Measurements from ENCODE around the gene HOXC10. TPM values are rescaled to one million over a fixed set of nuclear protein-coding genes. Genes with fewer than 3 reads are reported as not detected.

The HOXC10 gene
- total RNA-seq: not detected

- 25% methylated on average over 55 of the region's 55 CpGs; no CpG with 5 or more reads in 1 of the 2 donors for WGBS, 2 donors (ENCODE audit: low coverage in 1 of 2)
- Histone ChIP-seq H3K9me3 (no peaks in the 10 kb centered on the region), H3K27me3 (peaks cover 100% of the 10 kb centered on the region), H3K36me3 (no peaks in the 10 kb centered on the region), H3K4me3 (peak within 1 kb of the TSS in 1 of 4 donors; percentile 7), H3K27ac (no peak within 1 kb of the TSS), H3K4me1 (peaks cover 7 to 17% (median 12%) of the 10 kb centered on the region in 4 donors)
- intact Hi-C loops (cut with DNase I; ENCODE audit: low total_unique reads): no loop called here
- peak; percentile 70 for DNase-seq
- no peak for TF ChIP-seq POLR2AphosphoS5 (IDR thresholded peaks at IDR 0.05)
- TF ChIP-seq CTCF (IDR thresholded peaks at IDR 0.05): peak in 4 of 5 experiments; percentile 18 to 43 (median 38)
- in situ Hi-C loops (cut with MboI; ENCODE audit: low pct_ligation_motif_present in 1 of 4, low pct_unique_long_range_greater_than_20kb in 1 of 4, low sequenced_read_pairs in 3 of 4): loop anchor here in 1 of 4 donors (25.0 kb wide), 1 partner anchor 198 kb away; no protein-coding TSS in a partner anchor
These were observed at the start of gene HOXC10 for GRCh38 chr12:53984901-53985691. Gene HOXC10 (plus strand): TSS chr12:53985146. CDS start chr12:53985260, 114 bp downstream.

DNA sequence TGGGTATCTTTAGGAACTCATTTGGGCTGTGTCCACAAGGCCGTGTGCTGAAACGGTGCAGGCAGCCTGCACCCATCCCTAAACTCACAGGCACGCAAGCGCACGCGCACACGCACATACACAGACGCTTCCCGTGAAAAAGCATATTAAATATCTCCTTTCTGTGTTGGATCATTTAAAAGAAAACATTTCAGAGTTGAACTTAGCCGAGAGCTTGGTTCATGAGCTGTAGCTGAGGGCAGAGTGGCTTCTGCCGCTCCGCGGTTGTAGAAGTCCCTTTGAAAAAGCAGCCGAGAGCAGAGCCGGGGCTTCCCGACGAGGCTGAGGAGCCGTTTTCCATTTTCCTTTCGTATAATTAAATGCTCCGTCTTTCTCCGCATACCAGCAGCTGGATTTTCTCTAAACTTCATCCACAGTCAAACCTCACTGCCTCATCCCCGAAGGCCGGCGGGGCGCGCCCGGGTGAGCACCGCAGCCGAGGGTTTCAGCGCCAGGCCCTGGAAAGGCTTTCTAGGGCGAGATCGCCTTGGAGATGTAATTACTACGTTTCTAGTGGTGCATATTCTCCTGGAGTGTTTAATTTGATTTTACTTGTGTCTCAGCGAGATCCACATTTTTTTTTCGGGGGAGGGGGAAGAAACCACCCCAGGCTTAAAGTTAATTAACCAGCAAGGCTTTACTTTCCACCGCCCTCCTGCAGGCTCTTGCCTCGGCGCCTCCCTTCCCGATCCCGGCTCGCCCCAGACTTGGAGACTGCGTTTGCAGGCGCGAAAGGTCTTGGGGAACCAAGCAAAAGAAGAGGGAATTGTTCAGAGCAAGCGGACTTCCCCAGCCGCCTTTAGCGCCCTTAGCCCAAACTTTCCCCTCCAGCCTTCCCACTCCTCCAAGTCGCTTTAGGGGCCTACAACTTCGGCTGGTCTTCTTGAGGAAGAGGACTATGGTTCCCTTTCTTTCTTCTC lies 49.3 kb upstream of the HOXC10 start:
- intact Hi-C loops (cut with DNase I; ENCODE audit: low total_unique reads) (loop anchor here (1.0 kb wide), 1 partner anchor 43 kb away; no protein-coding TSS in a partner anchor), in situ Hi-C loops (cut with MboI; ENCODE audit: low pct_ligation_motif_present in 1 of 4, low pct_unique_long_range_greater_than_20kb in 1 of 4, low sequenced_read_pairs in 3 of 4) (no loop called here)
- H3K9me3 ChIP-seq: no peaks in the 10 kb centered on the region
- peaks cover 0 to 12% (median 3%) of the 10 kb centered on the region in 4 donors for H3K4me1 ChIP-seq
- peaks cover 100% of the 10 kb centered on the region for H3K27me3 ChIP-seq
- no peak for DNase-seq
- 14 to 18% methylated on average over 16 to 49 of the region's 49 CpGs for WGBS, 2 donors (ENCODE audit: low coverage in 1 of 2)
- no peaks in the 10 kb centered on the region for H3K36me3 ChIP-seq
- no peak for TF ChIP-seq POLR2AphosphoS5 (IDR thresholded peaks at IDR 0.05)
- TF ChIP-seq EP300 (IDR thresholded peaks at IDR 0.05; ENCODE audit: low read depth): no peak
- no peak for TF ChIP-seq POLR2A (IDR thresholded peaks at IDR 0.05)
- TF ChIP-seq CTCF (IDR thresholded peaks at IDR 0.05): no peak
- H3K4me3 ChIP-seq: no peak overlapping the region
- H3K27ac ChIP-seq: no peak overlapping the region

DNA sequence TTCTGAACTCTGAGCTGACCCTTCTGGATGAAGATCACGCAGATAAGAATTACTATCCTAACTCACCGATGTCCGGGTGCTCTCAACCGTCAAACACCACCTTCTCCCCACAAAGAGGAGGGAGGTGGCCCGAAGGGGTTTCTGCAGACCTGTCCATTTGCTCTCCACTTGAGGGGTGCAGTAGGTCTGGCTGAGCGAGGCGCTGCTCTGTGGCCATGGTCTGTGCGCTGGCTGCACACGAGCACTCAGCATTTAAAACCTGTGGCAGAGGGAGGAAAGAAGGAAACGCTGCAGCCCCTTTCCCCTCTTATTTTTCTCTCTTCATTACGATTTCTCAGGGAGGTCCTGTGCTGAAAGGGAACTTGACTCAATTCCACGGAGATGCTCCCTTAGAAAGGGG lies 47.8 kb upstream of the HOXC10 start:
- intact Hi-C loops (cut with DNase I; ENCODE audit: low total_unique reads) (no loop called here), in situ Hi-C loops (cut with MboI; ENCODE audit: low pct_ligation_motif_present in 1 of 4, low pct_unique_long_range_greater_than_20kb in 1 of 4, low sequenced_read_pairs in 3 of 4) (no loop called here)
- WGBS, 2 donors (ENCODE audit: low coverage in 1 of 2): 16% methylated on average over 12 of the region's 12 CpGs; no CpG with 5 or more reads in 1 of the 2 donors
- DNase-seq: no peak
- peaks cover 100% of the 10 kb centered on the region for H3K27me3 ChIP-seq
- TF ChIP-seq POLR2A (IDR thresholded peaks at IDR 0.05) (no peak), CTCF (IDR thresholded peaks at IDR 0.05) (no peak), POLR2AphosphoS5 (IDR thresholded peaks at IDR 0.05) (no peak), EP300 (IDR thresholded peaks at IDR 0.05; ENCODE audit: low read depth) (no peak)
- peaks cover 0 to 12% (median 3%) of the 10 kb centered on the region in 4 donors for H3K4me1 ChIP-seq
- H3K9me3 ChIP-seq: no peaks in the 10 kb centered on the region
- H3K27ac ChIP-seq: no peak overlapping the region
- no peaks in the 10 kb centered on the region for H3K36me3 ChIP-seq
- H3K4me3 ChIP-seq: no peak overlapping the region

All from transverse colon (tissue), 4 donors.